Measurements from ENCODE around the gene DICER1. TPM values are rescaled to one million over a fixed set of nuclear protein-coding genes. Genes with fewer than 3 reads are reported as not detected.

The DICER1 gene
- total and polyA plus RNA-seq, 9 of the 15 experiments (the other 6 are each of a cell fraction or from before 2014, with no cell fraction given): 2.5 to 23.2 (median 12.4) TPM

DNA sequence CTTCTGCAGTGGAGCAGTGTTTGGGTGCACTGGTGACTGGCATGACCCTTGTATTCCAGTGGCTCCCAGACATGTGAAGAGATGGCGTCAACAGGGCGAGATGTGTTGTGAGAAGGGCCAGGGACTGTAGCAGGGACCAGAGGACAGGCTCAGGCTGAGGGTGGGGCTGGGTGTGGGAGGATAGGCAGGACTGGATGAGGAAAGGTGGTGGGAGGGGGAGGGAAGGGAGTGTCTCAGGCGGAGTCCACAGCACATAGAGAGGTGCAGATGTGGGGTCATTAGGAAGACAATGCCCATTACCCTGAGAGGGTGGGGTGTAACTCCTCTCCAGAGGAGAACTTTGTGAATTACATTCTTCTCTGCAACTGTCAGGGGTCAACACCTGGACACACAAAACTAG is 78.5 kb downstream of the DICER1 start:
- no peak overlapping the region for H3K9ac ChIP-seq (ENCODE audit: insufficient read depth in 1 of 2, low read depth in 2 of 2, low read length in 2 of 2)
- no peaks in the 10 kb centered on the region for H4K20me1 ChIP-seq (replicated peaks; ENCODE audit: control insufficient read depth, insufficient read depth, low read length)
- no TSS peak for BruUV-seq (replicated peaks)
- TF ChIP-seq POLR2G (IDR thresholded peaks at IDR 0.05; ENCODE audit: low read depth, low read length) (no peak), ZNF224 (CRISPR knock-in tag; IDR thresholded peaks at IDR 0.05) (no peak), SMARCE1 (IDR thresholded peaks at IDR 0.05) (no peak), OTX1 (CRISPR knock-in tag; IDR thresholded peaks at IDR 0.05) (no peak), ARID1B (IDR thresholded peaks at IDR 0.05) (no peak), RFX1 (IDR thresholded peaks at IDR 0.05) (no peak), CSDE1 (IDR thresholded peaks at IDR 0.05) (no peak), TEAD1 (CRISPR knock-in tag; IDR thresholded peaks at IDR 0.05) (no peak), RBBP5 (IDR thresholded peaks at IDR 0.05; ENCODE audit: borderline replicate concordance, insufficient read depth, low read length, poor library complexity, severe bottlenecking) (no peak), PPARD (CRISPR knock-in tag; IDR thresholded peaks at IDR 0.05) (no peak)
- TF ChIP-seq, protein P1, sequence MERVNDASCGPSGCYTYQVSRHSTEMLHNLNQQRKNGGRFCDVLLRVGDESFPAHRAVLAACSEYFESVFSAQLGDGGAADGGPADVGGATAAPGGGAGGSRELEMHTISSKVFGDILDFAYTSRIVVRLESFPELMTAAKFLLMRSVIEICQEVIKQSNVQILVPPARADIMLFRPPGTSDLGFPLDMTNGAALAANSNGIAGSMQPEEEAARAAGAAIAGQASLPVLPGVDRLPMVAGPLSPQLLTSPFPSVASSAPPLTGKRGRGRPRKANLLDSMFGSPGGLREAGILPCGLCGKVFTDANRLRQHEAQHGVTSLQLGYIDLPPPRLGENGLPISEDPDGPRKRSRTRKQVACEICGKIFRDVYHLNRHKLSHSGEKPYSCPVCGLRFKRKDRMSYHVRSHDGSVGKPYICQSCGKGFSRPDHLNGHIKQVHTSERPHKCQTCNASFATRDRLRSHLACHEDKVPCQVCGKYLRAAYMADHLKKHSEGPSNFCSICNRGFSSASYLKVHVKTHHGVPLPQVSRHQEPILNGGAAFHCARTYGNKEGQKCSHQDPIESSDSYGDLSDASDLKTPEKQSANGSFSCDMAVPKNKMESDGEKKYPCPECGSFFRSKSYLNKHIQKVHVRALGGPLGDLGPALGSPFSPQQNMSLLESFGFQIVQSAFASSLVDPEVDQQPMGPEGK (CRISPR knock-in tag; IDR thresholded peaks at IDR 0.05; ENCODE audit: borderline replicate concordance): no peak
- TF ChIP-seq, protein P2, sequence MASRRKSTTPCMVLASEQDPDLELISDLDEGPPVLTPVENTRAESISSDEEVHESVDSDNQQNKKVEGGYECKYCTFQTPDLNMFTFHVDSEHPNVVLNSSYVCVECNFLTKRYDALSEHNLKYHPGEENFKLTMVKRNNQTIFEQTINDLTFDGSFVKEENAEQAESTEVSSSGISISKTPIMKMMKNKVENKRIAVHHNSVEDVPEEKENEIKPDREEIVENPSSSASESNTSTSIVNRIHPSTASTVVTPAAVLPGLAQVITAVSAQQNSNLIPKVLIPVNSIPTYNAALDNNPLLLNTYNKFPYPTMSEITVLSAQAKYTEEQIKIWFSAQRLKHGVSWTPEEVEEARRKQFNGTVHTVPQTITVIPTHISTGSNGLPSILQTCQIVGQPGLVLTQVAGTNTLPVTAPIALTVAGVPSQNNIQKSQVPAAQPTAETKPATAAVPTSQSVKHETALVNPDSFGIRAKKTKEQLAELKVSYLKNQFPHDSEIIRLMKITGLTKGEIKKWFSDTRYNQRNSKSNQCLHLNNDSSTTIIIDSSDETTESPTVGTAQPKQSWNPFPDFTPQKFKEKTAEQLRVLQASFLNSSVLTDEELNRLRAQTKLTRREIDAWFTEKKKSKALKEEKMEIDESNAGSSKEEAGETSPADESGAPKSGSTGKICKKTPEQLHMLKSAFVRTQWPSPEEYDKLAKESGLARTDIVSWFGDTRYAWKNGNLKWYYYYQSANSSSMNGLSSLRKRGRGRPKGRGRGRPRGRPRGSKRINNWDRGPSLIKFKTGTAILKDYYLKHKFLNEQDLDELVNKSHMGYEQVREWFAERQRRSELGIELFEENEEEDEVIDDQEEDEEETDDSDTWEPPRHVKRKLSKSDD (conservative IDR thresholded peaks at IDR 0.05; ENCODE audit: low read length): no peak
- TF ChIP-seq, protein P3, sequence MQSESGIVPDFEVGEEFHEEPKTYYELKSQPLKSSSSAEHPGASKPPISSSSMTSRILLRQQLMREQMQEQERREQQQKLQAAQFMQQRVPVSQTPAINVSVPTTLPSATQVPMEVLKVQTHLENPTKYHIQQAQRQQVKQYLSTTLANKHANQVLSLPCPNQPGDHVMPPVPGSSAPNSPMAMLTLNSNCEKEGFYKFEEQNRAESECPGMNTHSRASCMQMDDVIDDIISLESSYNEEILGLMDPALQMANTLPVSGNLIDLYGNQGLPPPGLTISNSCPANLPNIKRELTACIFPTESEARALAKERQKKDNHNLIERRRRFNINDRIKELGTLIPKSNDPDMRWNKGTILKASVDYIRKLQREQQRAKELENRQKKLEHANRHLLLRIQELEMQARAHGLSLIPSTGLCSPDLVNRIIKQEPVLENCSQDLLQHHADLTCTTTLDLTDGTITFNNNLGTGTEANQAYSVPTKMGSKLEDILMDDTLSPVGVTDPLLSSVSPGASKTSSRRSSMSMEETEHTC (IDR thresholded peaks at IDR 0.05): no peak
- ATAC-seq (no peak), DNase-seq (ENCODE audit: extremely low read depth in 1 of 4, low spot score in 3 of 4) (no peak), FAIRE-seq (no peak)
- no peak overlapping the region for H3K4me2 ChIP-seq (ENCODE audit: insufficient read depth, low read length)
- no peaks in the 10 kb centered on the region for H3K79me2 ChIP-seq (ENCODE audit: control insufficient read depth, insufficient read depth, low read length)
- H2AFZ ChIP-seq (ENCODE audit: low read depth, low read length): no peak overlapping the region
- H3K9me1 ChIP-seq (ENCODE audit: control insufficient read depth, insufficient read depth, low read length): no peaks in the 10 kb centered on the region
- H3K27ac ChIP-seq (ENCODE audit: extremely low read depth, low read depth, low read length): no peak overlapping the region
- 0% methylated on average over 3 of the region's 3 CpGs for WGBS (ENCODE audit: insufficient coverage, low coverage, missing lambda C conversion rate)
- in situ Hi-C loops (cut with MboI): no loop called here
- no peaks in the 10 kb centered on the region for H3K9me3 ChIP-seq (replicated peaks; ENCODE audit: control insufficient read depth, insufficient read depth, low read depth, low read length)
- no peaks in the 10 kb centered on the region for H3K4me1 ChIP-seq (replicated peaks in 1 of 2; ENCODE audit: control insufficient read depth in 2 of 2, insufficient read depth in 2 of 2, low read length in 2 of 2)
- H3K4me3 ChIP-seq: no peak overlapping the region
- H3K27me3 ChIP-seq (ENCODE audit: control insufficient read depth in 2 of 2, insufficient read depth in 2 of 2, low read length in 2 of 2): peaks cover under 1 to 12% of the 10 kb centered on the region in 2 experiments; a peak in 4 of 5 replicates
- POLR2A ChIA-PET: no interaction called here
- CTCF ChIA-PET (ENCODE audit: low intra/inter-chr PET ratio): no interaction called here
- H3K36me3 ChIP-seq (ENCODE audit: control insufficient read depth, insufficient read depth, low read length): no peaks in the 10 kb centered on the region
- intact Hi-C loops (cut with micrococcal nuclease): no loop called here

Data from K562 (cell line).